ENCODE results near the gene HJV. TPM values are rescaled to one million over a fixed set of nuclear protein-coding genes. Genes with fewer than 3 reads are reported as not detected.

The HJV gene
- total RNA-seq, 1 experiment from 2014 or later: not detected

DNA sequence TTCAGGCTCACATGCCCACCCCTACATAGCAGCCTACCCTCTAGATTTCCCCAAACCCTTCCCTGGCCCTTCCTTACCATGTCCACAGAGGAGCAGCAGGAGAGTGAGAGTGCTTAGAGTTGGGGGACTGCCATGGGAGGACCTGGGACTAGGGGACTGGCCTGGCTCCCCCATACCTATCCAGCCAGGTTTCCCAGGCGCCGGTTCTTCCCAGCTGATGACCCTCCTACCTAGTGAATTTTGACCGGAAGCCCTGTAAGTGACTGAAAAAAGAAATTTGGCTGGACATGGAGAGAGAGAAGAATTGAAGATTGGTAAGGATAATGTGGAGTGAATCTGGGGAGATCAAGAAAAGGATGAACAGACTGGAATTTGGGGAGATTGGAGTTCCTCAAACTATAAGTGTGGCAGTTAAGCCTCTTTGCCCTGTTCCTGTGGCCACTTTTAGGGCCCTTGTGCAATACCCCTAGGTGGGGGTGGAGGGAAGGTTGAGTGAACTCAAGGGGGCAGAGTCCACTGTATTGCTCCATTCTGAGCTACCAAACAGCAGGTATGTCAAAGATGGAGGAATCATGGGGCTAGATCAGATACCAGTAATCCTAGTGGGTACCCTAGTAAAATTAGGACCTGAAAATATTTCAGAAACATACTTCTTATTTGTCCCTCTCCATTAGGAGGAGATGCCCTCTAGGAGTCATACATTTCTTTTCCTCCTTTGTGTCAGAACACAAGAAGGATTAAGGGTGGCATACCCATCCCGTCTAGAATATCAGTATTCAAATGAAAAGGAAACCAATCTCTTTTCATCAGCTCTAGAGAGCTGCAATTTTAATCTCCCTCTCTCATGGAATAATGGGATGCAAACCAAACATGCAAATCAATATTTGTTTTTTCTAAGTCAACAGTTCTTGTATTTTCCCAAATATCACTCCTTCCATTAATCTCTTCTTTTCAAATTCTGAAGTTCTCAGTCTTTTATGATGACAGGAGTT, 1.2 kb downstream of the HJV start:
- peak overlapping the region; percentile 54 to 55; a peak in 3 of 5 replicates for H3K4me3 Mint-ChIP-seq
- DNase-seq: no peak

More for the DNA sequence above, 1.2 kb downstream of the HJV start:
- H3K18ac ChIP-seq (ENCODE audit: insufficient read length, low read depth, low read length): no peak overlapping the region
- H3K23ac ChIP-seq (ENCODE audit: insufficient read length, low read depth, low read length): no peak overlapping the region
- Mint-ChIP-seq H3K27me3 (ENCODE audit: low read depth) (peaks cover 52% of the 10 kb centered on the region), H3K9me3 (no peaks in the 10 kb centered on the region), H3K36me3 (ENCODE audit: insufficient read depth in 1 of 3, low read depth in 3 of 3) (no peaks in the 10 kb centered on the region), H3K4me1 (peaks cover 15 to 22% of the 10 kb centered on the region in 2 experiments), H3K27ac (no peak overlapping the region)
- no peak overlapping the region for H2BK120ac ChIP-seq (ENCODE audit: low read depth, low read length, poor library complexity, severe bottlenecking)
- H2BK20ac ChIP-seq (ENCODE audit: low read depth, low read length, poor library complexity, severe bottlenecking): no peak overlapping the region
- TF ChIP-seq, protein P1, sequence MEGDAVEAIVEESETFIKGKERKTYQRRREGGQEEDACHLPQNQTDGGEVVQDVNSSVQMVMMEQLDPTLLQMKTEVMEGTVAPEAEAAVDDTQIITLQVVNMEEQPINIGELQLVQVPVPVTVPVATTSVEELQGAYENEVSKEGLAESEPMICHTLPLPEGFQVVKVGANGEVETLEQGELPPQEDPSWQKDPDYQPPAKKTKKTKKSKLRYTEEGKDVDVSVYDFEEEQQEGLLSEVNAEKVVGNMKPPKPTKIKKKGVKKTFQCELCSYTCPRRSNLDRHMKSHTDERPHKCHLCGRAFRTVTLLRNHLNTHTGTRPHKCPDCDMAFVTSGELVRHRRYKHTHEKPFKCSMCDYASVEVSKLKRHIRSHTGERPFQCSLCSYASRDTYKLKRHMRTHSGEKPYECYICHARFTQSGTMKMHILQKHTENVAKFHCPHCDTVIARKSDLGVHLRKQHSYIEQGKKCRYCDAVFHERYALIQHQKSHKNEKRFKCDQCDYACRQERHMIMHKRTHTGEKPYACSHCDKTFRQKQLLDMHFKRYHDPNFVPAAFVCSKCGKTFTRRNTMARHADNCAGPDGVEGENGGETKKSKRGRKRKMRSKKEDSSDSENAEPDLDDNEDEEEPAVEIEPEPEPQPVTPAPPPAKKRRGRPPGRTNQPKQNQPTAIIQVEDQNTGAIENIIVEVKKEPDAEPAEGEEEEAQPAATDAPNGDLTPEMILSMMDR (conservative IDR thresholded peaks at IDR 0.05): 0 out of 3 replicates have a peak, but pooled peaks have one; percentile 16
- H2BK5ac ChIP-seq (ENCODE audit: insufficient read length, low read length): no peak overlapping the region
- H4K20me1 ChIP-seq (ENCODE audit: control insufficient read depth, insufficient read depth, insufficient read length): no peaks in the 10 kb centered on the region
- H3K27ac ChIP-seq (ENCODE audit: insufficient read length, low read depth, low read length): no peak overlapping the region
- no CpG with 5 or more reads among the region's 4 CpGs for WGBS (ENCODE audit: extremely low coverage, insufficient read length, low lambda C conversion rate)
- H2BK12ac ChIP-seq (ENCODE audit: insufficient read length, low read depth, low read length): no peak overlapping the region
- H3K9me3 ChIP-seq (ENCODE audit: control insufficient read depth, low read depth, low read length): no peaks in the 10 kb centered on the region
- H2AFZ ChIP-seq (ENCODE audit: low read length): no peak overlapping the region
- peak overlapping the region; percentile 55 for H3K4me2 ChIP-seq (ENCODE audit: insufficient read depth, insufficient read length, low read length)
- H4K91ac ChIP-seq (ENCODE audit: insufficient read length, low read depth, low read length): no peak overlapping the region
- H3K79me1 ChIP-seq (ENCODE audit: insufficient read depth, low read depth, low read length, poor library complexity, severe bottlenecking): no peaks in the 10 kb centered on the region
- peaks cover 10% of the 10 kb centered on the region; the same call in 1 of the 2 replicates for H3K27me3 ChIP-seq (ENCODE audit: insufficient read depth, low read length)
- no peak overlapping the region for H2BK15ac ChIP-seq (ENCODE audit: low read depth, low read length)
- H3K4me1 ChIP-seq (ENCODE audit: insufficient read depth, low read length): peaks cover 9% of the 10 kb centered on the region; the same call in 1 of the 2 replicates
- H3K4ac ChIP-seq (ENCODE audit: low read depth, low read length): no peak overlapping the region
- H3T11ph ChIP-seq (ENCODE audit: low read length): no peak overlapping the region
- no peak overlapping the region for H3K14ac ChIP-seq (ENCODE audit: insufficient read depth, low read length)
- H3K23me2 ChIP-seq (ENCODE audit: insufficient read length, low read depth, low read length, poor library complexity, severe bottlenecking): peaks cover 6% of the 10 kb centered on the region
- no peak overlapping the region for H4K5ac ChIP-seq (ENCODE audit: insufficient read length, low read depth, low read length)
- no peak overlapping the region for H3K9ac ChIP-seq (ENCODE audit: extremely low read depth, insufficient read length, low read length)
- no peak overlapping the region for H3K56ac ChIP-seq (ENCODE audit: insufficient read length, low read depth, low read length)
- H2AK5ac ChIP-seq (ENCODE audit: insufficient read length, low read length): no peak overlapping the region
- no peak overlapping the region for H4K8ac ChIP-seq (replicated peaks; ENCODE audit: insufficient read length, low read depth, low read length)
- H3K79me2 ChIP-seq (ENCODE audit: insufficient read depth, low read length): no peaks in the 10 kb centered on the region

Measured in H9 (cell line).